Brain microvascular endothelial cell (primary cell): Measurements from ENCODE around the gene ATP10D.
A peak's percentile ranks its signal among the peaks of the same experiment; 100 is the strongest.

ENCODE experiments used
- DNase-seq: peaks from one replicate; pipeline ENCODE4 v3.0.0-alpha.2; 2020
- H3K27ac ChIP-seq: fragments of 250-450 bp; sonication (Bioruptor Pico); 2 replicates; pipeline ENCODE4 v1.5.1; 2020; ENCODE audit warnings: mild to moderate bottlenecking, moderate library complexity
- H3K27me3 ChIP-seq: fragments of 250-450 bp; sonication (Bioruptor Pico); replicated peaks from 2 replicates; pipeline ENCODE4 v1.5.1; 2020; ENCODE audit warnings: mild to moderate bottlenecking
- H3K36me3 ChIP-seq: fragments of 250-450 bp; sonication (Bioruptor Pico); replicated peaks from 2 replicates; pipeline ENCODE4 v1.5.1; 2020; ENCODE audit warnings: mild to moderate bottlenecking
- H3K4me3 ChIP-seq: 2 replicates; pipeline ENCODE4 v1.5.1; 2011; ENCODE audit warnings: low read depth, mild to moderate bottlenecking, control low read depth, low read length, moderate library complexity
- CTCF ChIP-seq: IDR thresholded peaks from 2 replicates; pipeline ENCODE4 v1.5.1; 2011; ENCODE audit warnings: low read depth, mild to moderate bottlenecking, moderate library complexity, low read length, control low read depth, inconsistent platforms; ENCODE audit errors: missing control alignments
- in situ Hi-C: cut with HindIII; loops from 2 replicates; pipeline ENCODE4 v1.10.0; 2017; ENCODE audit warnings: low sequenced_read_pairs, low pct_ligation_motif_present

ATP10D gene

GRCh38 chr4:47532658-47533057, 47.6 kb downstream of the ATP10D start:
- Histone ChIP-seq H3K4me3 (no peak overlapping the region), H3K36me3 (peaks cover 13% of the 10 kb centered on the region), H3K27me3 (no peaks in the 10 kb centered on the region), H3K27ac (peak overlapping the region; percentile 94)
- in situ Hi-C loops, result no loop called here
- no peak for DNase-seq
- TF ChIP-seq CTCF, result no peak

GRCh38 chr4:47533689-47534347, 48.7 kb downstream of the ATP10D start:
- no peak overlapping the region for H3K4me3 ChIP-seq
- no peak for DNase-seq
- H3K27me3 ChIP-seq, result no peaks in the 10 kb centered on the region
- H3K36me3 ChIP-seq, result peaks cover 13% of the 10 kb centered on the region
- H3K27ac ChIP-seq, result peak overlapping the region; percentile 94
- in situ Hi-C loops, result no loop called here
- no peak for TF ChIP-seq CTCF

GRCh38 chr4:47534772-47535171, 49.7 kb downstream of the ATP10D start:
- in situ Hi-C loops, result no loop called here
- TF ChIP-seq CTCF, result no peak

GRCh38 chr4:47535567-47536147, 50.6 kb downstream of the ATP10D start:
- in situ Hi-C loops, result no loop called here
- no peak for TF ChIP-seq CTCF

More at GRCh38 chr4:47534772-47535171, 49.7 kb downstream of the ATP10D start:
- Histone ChIP-seq H3K4me3 (no peak overlapping the region), H3K27me3 (no peaks in the 10 kb centered on the region), H3K36me3 (peaks cover 15% of the 10 kb centered on the region), H3K27ac (no peak overlapping the region)
- no peak for DNase-seq

GRCh38 chr4:47536966-47537365, 51.9 kb downstream of the ATP10D start:
- DNase-seq, result no peak
- Histone ChIP-seq H3K27ac (no peak overlapping the region), H3K4me3 (no peak overlapping the region), H3K27me3 (no peaks in the 10 kb centered on the region), H3K36me3 (peaks cover 18% of the 10 kb centered on the region)
- TF ChIP-seq CTCF, result no peak
- in situ Hi-C loops, result no loop called here

More at GRCh38 chr4:47535567-47536147, 50.6 kb downstream of the ATP10D start:
- no peak overlapping the region for H3K4me3 ChIP-seq
- no peak for DNase-seq
- H3K36me3 ChIP-seq, result peaks cover 18% of the 10 kb centered on the region
- H3K27me3 ChIP-seq, result no peaks in the 10 kb centered on the region
- H3K27ac ChIP-seq, result no peak overlapping the region
